ENCODE results near the gene FGGY. TPM values are rescaled to one million over a fixed set of nuclear protein-coding genes. Genes with fewer than 3 reads are reported as not detected.

FGGY gene
- total and polyA plus RNA-seq, 2 donors (not counting 3 experiments of a cell fraction or from before 2014, with no cell fraction given), result 5.6 to 6.4 TPM

GRCh38 chr1:59442492-59442891 is 145.6 kb downstream of the FGGY start:
- intact Hi-C loops (cut with micrococcal nuclease), result no loop called here
- Histone ChIP-seq H3K27me3 (ENCODE audit: control insufficient read depth in 2 of 2, insufficient read depth in 2 of 2, low read length in 2 of 2) (no peaks in the 10 kb centered on the region), H3K4me2 (ENCODE audit: insufficient read depth, low read length) (no peak overlapping the region), H3K9me1 (replicated peaks; ENCODE audit: control insufficient read depth, extremely low read depth, insufficient read depth, low read length) (no peaks in the 10 kb centered on the region), H3K4me1 (ENCODE audit: control insufficient read depth, extremely low read depth, insufficient read depth, low read length) (no peaks in the 10 kb centered on the region), H3K79me2 (ENCODE audit: control insufficient read depth, insufficient read depth, low read length) (no peaks in the 10 kb centered on the region), H3K4me3 (replicated peaks in 1 of 3; ENCODE audit: insufficient read depth in 1 of 3, low read depth in 1 of 3, low read length in 3 of 3) (no peak overlapping the region), H4K20me1 (replicated peaks; ENCODE audit: control insufficient read depth, extremely low read depth, insufficient read depth, low read length) (no peaks in the 10 kb centered on the region), H3K9me3 (replicated peaks; ENCODE audit: control insufficient read depth, insufficient read depth, low read length) (no peaks in the 10 kb centered on the region), H2AFZ (ENCODE audit: low read depth, low read length) (no peak overlapping the region), H3K36me3 (ENCODE audit: control insufficient read depth in 2 of 2, extremely low read depth in 1 of 2, insufficient read depth in 2 of 2, low read length in 2 of 2) (no peaks in the 10 kb centered on the region), H3K9ac (replicated peaks; ENCODE audit: extremely low read depth, insufficient read depth, low read length) (no peak overlapping the region), H3K27ac (ENCODE audit: insufficient read depth, low read depth, low read length) (no peak overlapping the region)
- no peak for DNase-seq (ENCODE audit: low read depth, low spot score)
- dilution Hi-C loops (cut with MboI; ENCODE audit: extremely low pct_ligation_motif_present, low sequenced_read_pairs), result no loop called here
- no TSS peak for BruUV-seq (replicated peaks)
- FAIRE-seq, result no peak
- POLR2A ChIA-PET, result no interaction called here
- TF ChIP-seq EZH2 (IDR thresholded peaks at IDR 0.05; ENCODE audit: borderline replicate concordance, low read depth, low read length, severe bottlenecking) (no peak), POLR2A (IDR thresholded peaks at IDR 0.05; ENCODE audit: low read depth, low read length) (no peak), MYC (IDR thresholded peaks at IDR 0.05; ENCODE audit: low read depth, low read length) (no peak), MAX (IDR thresholded peaks at IDR 0.05; ENCODE audit: insufficient read depth, insufficient read length) (no peak), JUN (IDR thresholded peaks at IDR 0.05; ENCODE audit: borderline replicate concordance, insufficient read depth, insufficient read length, low read depth) (no peak), POLR2AphosphoS5 (IDR thresholded peaks at IDR 0.05; ENCODE audit: insufficient read depth, low read depth, low read length) (no peak), GATA2 (IDR thresholded peaks at IDR 0.05; ENCODE audit: insufficient read depth, insufficient read length, low read depth, low read length) (no peak), FOS (IDR thresholded peaks at IDR 0.05; ENCODE audit: borderline replicate concordance, insufficient read depth, low read length) (no peak), CTCF (IDR thresholded peaks at IDR 0.05; ENCODE audit: extremely low read depth in 1 of 2, insufficient read depth in 1 of 2, low read depth in 1 of 2, low read length in 2 of 2) (no peak)
- CTCF ChIA-PET, result interaction anchor here (1.2 kb wide), 1 partner anchor 15 kb away, joined by 3 read pairs; no protein-coding TSS in a partner anchor

Measured in endothelial cell of umbilical vein (primary cell).